Activated naive CD4-positive, alpha-beta T cell treated with anti-CD3 and anti-CD28 coated beads for 36 hours (primary cell): Measurements from ENCODE around the gene RBBP5. TPM values are rescaled to one million over a fixed set of nuclear protein-coding genes. Genes with fewer than 3 reads are reported as not detected.

Experiments used
- CTCF ChIA-PET: fragments of 350-600 bp; sonication (Branson Sonifier 250); formaldehyde crosslinking; loops from one replicate; lab custom pipeline; 2021; ENCODE audit warnings: antibody characterized with exemption; lab: Charles Lee
- DNase-seq: peaks from one replicate; pipeline ENCODE4 v3.0.0-alpha.2; 2020
- H3K27ac Mint-ChIP-seq: one replicate; pipeline ENCODE4 v1.8.0; 2021; ENCODE audit warnings: mild to moderate bottlenecking, mixed read lengths
- H3K27me3 Mint-ChIP-seq: one replicate; pipeline ENCODE4 v1.8.0; 2021; ENCODE audit warnings: low read depth, mixed read lengths
- H3K36me3 Mint-ChIP-seq: one replicate; pipeline ENCODE4 v1.8.0; 2021; ENCODE audit warnings: low read depth, mixed read lengths
- H3K4me1 Mint-ChIP-seq: one replicate; pipeline ENCODE4 v1.8.0; 2021; ENCODE audit warnings: low read depth, mixed read lengths
- H3K4me3 Mint-ChIP-seq: one replicate; pipeline ENCODE4 v1.8.0; 2021; ENCODE audit warnings: mild to moderate bottlenecking, moderate library complexity, mixed read lengths
- H3K9me3 Mint-ChIP-seq: one replicate; pipeline ENCODE4 v1.8.0; 2021; ENCODE audit warnings: mixed read lengths
- intact Hi-C: fragments of 100-400 bp; cut with micrococcal nuclease; formaldehyde crosslinking; loops from one replicate; pipeline ENCODE4 v1.15.1; 2023
- total RNA-seq, 2 experiments: library from RNA; stranded (reverse); gene quantifications; one replicate each; pipeline ENCODE4 v1.2.3, GENCODE V29; 2021

Gene RBBP5
- total RNA-seq, 2 experiments from 2014 or later, result 26.0 to 27.5 TPM

DNA sequence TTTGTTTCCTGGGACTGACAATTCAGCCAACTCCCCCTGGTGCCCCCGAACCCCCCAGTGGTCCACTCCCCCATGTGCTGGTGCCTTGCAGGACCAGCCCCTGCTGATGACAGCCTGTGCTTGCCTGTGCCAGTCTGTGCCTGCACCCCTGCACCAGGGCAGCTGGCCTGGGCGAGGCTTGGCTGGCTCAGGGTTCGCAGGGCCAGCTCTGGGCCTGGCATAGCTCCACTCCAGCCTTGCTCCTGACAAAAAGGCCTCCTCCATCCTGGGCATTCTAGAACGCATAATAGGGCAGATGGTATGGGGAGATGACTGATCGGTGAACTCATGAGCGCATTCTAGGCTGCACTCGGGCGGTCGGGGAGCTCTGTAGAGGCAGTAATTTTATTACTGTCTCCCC is 73.4 kb downstream of the RBBP5 start:
- Mint-ChIP-seq H3K27me3 (peaks cover 27% of the 10 kb centered on the region), H3K9me3 (no peaks in the 10 kb centered on the region), H3K4me1 (no peaks in the 10 kb centered on the region), H3K36me3 (no peaks in the 10 kb centered on the region), H3K27ac (no peak overlapping the region), H3K4me3 (no peak overlapping the region)
- DNase-seq, result no peak
- intact Hi-C loops, result no loop called here
- CTCF ChIA-PET, result interaction anchor here (0.6 to 1.3 kb wide), 3 partner anchors 13 to 311 kb away, joined by 3 to 5 read pairs (median 3); no protein-coding TSS in a partner anchor

DNA sequence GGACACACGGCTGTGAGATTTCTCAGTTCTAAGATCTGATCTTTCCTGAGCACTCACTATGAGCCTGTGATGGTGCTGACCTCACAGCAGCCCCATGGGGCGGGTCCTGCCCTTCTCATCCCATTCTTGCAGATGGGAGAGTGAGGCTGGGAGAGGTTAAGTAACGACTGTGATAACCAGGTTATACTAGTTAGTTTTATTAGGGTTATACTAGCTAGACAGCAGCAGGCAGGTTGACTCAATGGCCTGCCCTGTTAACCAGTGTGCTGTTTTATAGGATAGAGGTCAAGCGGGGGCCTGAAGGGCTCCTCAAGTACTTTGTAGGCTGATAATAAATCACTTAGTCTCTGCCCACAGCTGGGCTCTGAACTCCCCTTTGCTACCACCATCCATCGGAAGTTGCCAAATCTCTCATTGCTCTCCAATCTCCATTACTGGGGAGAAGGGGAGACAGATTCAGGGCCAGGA is 74.0 kb downstream of the RBBP5 start:
- CTCF ChIA-PET, result interaction anchor here (0.6 to 1.3 kb wide), 2 partner anchors 14 to 311 kb away, joined by 3 to 5 read pairs; no protein-coding TSS in a partner anchor
- Mint-ChIP-seq H3K4me3 (no peak overlapping the region), H3K9me3 (no peaks in the 10 kb centered on the region)

DNA sequence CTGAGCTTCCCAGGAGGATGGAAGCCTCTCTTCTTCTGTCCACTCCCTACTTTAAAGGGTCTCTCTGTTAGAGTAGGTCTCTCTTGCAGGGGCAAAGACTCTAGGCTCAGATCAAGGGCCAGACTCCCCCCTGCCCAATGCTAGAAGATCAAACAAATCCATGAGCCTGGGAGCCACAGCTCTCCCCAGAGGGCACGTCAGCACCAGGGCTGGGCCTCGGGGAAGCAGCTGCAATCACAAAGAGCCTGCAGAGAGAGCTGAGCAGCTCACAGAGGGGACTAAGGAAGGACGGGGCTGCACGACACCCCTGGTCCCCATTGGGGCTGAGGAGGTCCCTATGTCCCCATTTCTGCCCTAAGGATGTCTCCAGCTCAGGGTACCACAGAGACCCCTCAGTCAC is 74.9 kb downstream of the RBBP5 start:
- no peaks in the 10 kb centered on the region for H3K36me3 Mint-ChIP-seq
- CTCF ChIA-PET, result interaction anchor here (0.8 kb wide), 1 partner anchor 76 kb away, joined by 3 read pairs; no protein-coding TSS in a partner anchor
- H3K9me3 Mint-ChIP-seq, result no peaks in the 10 kb centered on the region
- no peak overlapping the region for H3K4me3 Mint-ChIP-seq
- H3K27ac Mint-ChIP-seq, result no peak overlapping the region
- H3K4me1 Mint-ChIP-seq, result no peaks in the 10 kb centered on the region
- intact Hi-C loops, result no loop called here
- no peak for DNase-seq
- H3K27me3 Mint-ChIP-seq, result peaks cover 37% of the 10 kb centered on the region

More for the DNA sequence above, 74.0 kb downstream of the RBBP5 start:
- no peak overlapping the region for H3K27ac Mint-ChIP-seq
- intact Hi-C loops, result no loop called here
- H3K27me3 Mint-ChIP-seq, result peaks cover 28% of the 10 kb centered on the region
- no peaks in the 10 kb centered on the region for H3K36me3 Mint-ChIP-seq
- no peaks in the 10 kb centered on the region for H3K4me1 Mint-ChIP-seq
- no peak for DNase-seq

DNA sequence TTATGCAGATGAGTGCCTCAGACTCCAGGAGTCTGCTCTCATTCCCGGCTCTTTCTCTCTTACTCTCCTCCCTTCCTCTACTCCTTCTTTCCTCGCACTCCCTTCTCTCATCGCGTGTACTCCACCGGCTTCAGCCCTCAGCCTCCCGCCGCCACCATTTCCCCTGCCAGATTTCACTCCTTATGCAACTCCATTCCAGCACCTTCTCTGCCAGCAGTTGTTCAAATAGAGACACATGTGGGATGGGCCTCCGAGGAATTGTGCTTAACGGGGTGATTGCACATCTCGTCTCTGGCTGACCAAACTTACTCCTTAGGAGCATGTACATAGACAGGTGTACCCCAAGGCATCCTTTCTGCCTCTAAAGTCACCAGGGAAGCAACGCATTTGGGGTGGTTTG is 76.6 kb downstream of the RBBP5 start:
- no peaks in the 10 kb centered on the region for H3K36me3 Mint-ChIP-seq
- CTCF ChIA-PET, result no interaction called here
- H3K27me3 Mint-ChIP-seq, result peaks cover 54% of the 10 kb centered on the region
- DNase-seq, result no peak
- no peak overlapping the region for H3K27ac Mint-ChIP-seq
- intact Hi-C loops, result no loop called here
- no peak overlapping the region for H3K4me3 Mint-ChIP-seq
- H3K4me1 Mint-ChIP-seq, result no peaks in the 10 kb centered on the region
- H3K9me3 Mint-ChIP-seq, result no peaks in the 10 kb centered on the region

DNA sequence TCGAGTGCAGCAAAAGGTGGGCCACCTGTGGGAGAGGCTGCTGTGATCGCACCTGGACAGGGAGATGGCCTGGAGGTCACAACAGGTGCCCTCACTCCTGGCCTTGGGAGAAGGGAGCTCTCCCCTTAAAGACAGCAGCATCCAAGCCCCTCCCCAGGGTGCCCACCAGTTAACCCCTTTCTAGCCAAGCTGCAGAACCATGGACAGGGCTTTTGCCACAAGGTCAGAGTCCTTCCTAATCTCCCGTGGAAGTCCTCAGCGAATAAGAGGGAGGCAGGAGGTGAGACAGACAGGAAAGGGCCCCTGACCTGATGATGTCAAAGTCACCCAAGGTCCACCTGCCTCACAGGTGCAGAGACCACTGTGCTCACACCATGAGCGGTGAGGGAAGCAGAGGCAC is 77.0 kb downstream of the RBBP5 start:
- H3K27me3 Mint-ChIP-seq, result peaks cover 58% of the 10 kb centered on the region
- H3K36me3 Mint-ChIP-seq, result no peaks in the 10 kb centered on the region

DNA sequence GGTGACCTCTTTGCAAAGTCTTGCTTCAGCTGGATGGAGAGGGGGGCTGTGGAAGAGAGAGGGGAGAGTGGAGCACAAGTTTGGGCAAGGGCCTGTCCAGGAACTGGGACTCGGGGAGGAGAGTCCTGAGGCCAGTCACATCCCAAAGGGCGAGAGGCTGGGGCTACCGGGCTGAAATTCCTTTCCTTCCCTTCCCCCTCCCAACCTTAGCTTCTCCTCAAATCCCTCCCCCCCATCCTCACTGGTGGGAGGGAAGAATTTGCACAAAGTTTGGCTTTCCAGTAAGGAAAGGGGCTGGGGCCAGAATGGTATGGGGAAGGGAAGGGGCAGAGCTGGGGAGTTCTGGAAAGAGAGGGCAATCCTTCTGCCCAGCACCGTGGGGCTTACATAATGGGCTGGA is 77.9 kb downstream of the RBBP5 start:
- Mint-ChIP-seq H3K4me3 (no peak overlapping the region), H3K36me3 (no peaks in the 10 kb centered on the region), H3K9me3 (no peaks in the 10 kb centered on the region), H3K27me3 (peaks cover 58% of the 10 kb centered on the region), H3K4me1 (no peaks in the 10 kb centered on the region), H3K27ac (no peak overlapping the region)
- intact Hi-C loops, result no loop called here
- no peak for DNase-seq
- CTCF ChIA-PET, result no interaction called here

More for the DNA sequence above, 77.0 kb downstream of the RBBP5 start:
- Mint-ChIP-seq H3K9me3 (no peaks in the 10 kb centered on the region), H3K4me3 (no peak overlapping the region), H3K4me1 (no peaks in the 10 kb centered on the region), H3K27ac (no peak overlapping the region)
- intact Hi-C loops, result no loop called here
- CTCF ChIA-PET, result no interaction called here
- DNase-seq, result no peak

DNA sequence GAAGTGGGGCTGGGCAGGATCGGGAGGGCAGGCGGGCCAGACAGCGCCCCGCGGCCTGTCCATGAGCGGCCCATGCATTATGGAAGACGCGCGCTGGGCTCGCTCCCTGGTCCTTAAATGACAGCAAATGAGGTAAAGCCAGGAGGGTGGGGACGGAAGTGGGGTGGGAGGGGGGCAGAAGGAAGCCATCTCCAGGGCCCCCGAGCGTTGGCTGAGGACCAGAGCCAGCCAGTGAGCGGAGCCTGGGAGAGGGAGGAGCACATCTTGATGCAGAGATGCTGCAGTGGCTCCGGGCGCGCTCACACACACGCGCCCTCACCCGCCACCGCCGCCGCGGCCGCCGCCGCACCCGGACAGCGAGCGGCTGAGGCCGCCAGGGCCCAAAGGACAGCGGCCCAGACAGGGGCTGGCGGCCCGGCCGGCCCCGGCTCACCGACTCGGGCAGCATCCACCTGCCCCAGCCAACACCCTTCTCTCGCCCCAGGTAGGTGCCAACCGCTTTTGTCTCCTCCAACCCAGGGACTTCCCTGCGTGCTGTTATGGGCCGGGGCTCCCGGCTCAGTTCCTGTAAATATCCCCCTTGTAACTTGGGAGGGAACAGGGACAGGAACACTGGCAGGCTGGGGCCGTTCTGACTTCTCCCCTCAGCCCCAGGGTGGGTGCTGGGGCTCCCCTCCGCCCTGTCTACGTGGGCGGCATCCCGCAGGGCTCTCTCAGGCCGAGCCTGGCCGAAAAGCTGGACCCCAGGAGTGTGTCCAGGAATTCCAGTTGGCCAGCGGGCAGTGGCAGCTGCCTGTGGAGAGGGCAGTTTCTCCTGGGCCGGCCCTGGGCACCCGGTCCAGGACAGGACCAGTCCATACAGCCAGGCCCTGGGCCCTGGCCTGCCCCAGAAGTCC is 78.6 kb downstream of the RBBP5 start, which contains the start of gene CNTN2:
Gene CNTN2 (plus strand): TSS at position 302 of the 896 bp plus-strand sequence. CDS start 9,974 bp downstream, outside the sequence.
- intact Hi-C loops, result no loop called here
- Mint-ChIP-seq H3K36me3 (no peaks in the 10 kb centered on the region), H3K4me1 (no peaks in the 10 kb centered on the region), H3K27ac (no peak within 1 kb of the TSS), H3K9me3 (no peaks in the 10 kb centered on the region), H3K4me3 (no peak within 1 kb of the TSS), H3K27me3 (peaks cover 58% of the 10 kb centered on the region)
- CTCF ChIA-PET, result no interaction called here
- DNase-seq, result no peak

DNA sequence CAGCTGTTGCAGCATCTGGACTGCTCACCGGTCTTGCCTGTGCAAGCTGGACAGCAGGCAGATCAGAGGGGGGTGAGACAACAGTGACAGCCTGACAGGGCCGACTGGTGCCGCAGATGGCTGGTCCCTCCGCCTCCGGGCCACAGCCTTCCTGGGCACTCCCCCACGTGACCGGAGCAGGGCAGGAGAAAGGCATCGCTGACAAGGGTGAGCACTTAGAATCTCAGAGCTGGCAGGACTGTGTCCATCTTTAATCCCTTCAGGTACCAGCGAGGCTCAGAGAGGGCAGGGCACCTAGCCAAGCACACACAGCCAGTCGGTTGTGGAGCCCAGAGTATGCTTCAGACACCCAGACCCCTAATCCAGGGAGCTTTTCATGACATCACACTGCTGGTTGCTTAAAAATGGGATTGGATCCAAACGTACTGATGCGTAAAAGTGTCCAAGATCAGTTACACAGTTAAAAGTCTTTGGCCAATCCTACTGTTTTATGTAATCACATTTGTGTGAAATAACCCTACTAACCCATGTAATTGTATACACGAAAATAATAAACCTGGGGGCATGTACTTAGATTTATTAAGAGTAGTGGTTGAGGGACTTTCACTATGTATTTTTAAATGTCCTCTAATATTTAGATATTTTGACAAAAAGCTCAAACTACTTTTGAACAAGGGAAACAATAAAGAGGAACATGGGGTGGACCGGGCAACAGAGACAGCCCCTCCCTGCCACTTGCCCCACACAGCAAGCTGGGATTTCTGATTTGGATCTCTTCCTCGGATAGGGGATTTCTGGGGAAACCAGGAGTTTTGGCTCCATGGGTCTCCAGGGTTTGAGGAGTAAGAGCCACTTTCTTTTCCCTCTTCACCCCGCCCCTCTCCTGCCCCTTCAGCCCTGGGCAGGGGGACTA is 79.5 kb downstream of the RBBP5 start:
- Mint-ChIP-seq H3K36me3 (no peaks in the 10 kb centered on the region), H3K4me1 (no peaks in the 10 kb centered on the region), H3K27me3 (peaks cover 58% of the 10 kb centered on the region), H3K27ac (no peak overlapping the region), H3K4me3 (no peak overlapping the region), H3K9me3 (no peaks in the 10 kb centered on the region)
- intact Hi-C loops, result no loop called here
- DNase-seq, result no peak
- CTCF ChIA-PET, result interaction anchor here (0.5 kb wide), 1 partner anchor 1910 kb away, joined by 5 read pairs; no protein-coding TSS in a partner anchor

DNA sequence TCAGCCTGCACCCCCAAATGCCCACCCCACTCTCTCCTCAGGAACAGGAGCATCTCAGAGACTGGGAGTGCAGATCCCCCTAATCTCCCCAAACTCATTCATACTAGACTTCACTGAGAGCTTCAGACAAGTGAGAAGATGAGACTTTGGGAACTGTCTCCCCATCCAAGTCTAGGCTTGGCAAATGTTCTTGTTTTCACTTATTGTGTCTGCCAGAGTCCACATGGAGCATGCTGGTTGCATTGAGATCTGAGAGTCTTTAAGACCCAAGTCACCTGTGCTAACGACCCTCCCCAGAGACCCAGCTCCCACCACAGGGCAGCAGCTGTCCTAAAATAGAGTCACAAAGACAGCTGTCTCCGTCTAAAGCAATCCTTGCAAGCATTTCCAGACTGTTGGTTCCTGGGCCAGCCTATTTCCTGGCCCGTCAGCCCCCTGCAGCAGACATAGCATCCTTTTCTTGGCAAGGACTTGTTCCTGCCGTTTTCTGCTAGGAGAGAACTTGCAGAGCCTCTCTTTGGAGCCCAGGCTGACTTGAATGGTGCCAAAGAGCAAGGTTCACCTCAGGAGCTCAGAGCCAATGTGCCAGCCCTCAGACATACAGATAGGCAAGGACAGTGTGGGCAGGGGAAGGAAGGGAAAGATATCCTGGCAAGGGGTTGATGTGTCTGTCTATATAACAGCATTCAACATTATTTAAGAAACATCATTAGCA is 80.6 kb downstream of the RBBP5 start:
- intact Hi-C loops, result no loop called here
- Mint-ChIP-seq H3K36me3 (no peaks in the 10 kb centered on the region), H3K27ac (no peak overlapping the region), H3K4me3 (no peak overlapping the region), H3K9me3 (no peaks in the 10 kb centered on the region), H3K4me1 (no peaks in the 10 kb centered on the region), H3K27me3 (peaks cover 51% of the 10 kb centered on the region)
- CTCF ChIA-PET, result interaction anchor here (0.8 to 1.4 kb wide), 3 partner anchors 20 to 234 kb away, joined by 3 to 5 read pairs (median 4); no protein-coding TSS in a partner anchor
- DNase-seq, result no peak

DNA sequence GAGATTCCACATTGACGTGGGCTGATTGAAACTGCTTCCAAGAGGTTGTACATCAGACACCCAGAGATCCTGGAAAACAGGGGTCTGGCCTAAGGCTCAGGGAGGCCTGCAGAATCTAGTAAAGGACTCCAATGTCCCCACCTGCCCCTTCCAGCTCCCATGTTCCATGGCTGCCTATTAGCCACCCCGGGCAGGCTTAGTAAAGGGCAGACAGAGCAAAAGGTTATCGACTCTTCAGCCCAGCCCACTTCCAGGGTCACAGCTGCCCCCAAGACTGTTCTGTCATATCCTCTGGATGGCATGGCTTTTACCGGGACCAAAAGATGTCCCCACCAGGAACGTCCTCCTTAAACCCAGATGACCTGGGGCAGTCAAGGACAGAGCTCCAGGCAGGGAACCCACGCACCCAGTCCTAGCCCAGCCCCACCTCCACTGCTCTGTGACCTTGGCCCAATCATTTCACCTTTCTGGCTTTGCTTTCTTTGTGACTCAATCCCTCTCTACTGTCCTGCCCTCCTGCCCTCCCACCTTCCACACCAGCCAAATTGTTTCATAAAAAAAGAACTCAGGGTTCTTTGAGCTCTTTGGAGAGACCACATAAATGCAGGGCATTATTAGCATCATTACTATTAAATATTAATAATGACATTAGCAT is 83.5 kb downstream of the RBBP5 start:
- Mint-ChIP-seq H3K36me3 (no peaks in the 10 kb centered on the region), H3K4me3 (no peak overlapping the region), H3K27ac (no peak overlapping the region), H3K4me1 (no peaks in the 10 kb centered on the region), H3K27me3 (peaks cover 31% of the 10 kb centered on the region), H3K9me3 (peaks cover 2% of the 10 kb centered on the region)
- intact Hi-C loops, result no loop called here
- DNase-seq, result no peak
- CTCF ChIA-PET, result interaction anchor here (2.1 kb wide), 1 partner anchor 24 kb away, joined by 9 read pairs; no protein-coding TSS in a partner anchor

DNA sequence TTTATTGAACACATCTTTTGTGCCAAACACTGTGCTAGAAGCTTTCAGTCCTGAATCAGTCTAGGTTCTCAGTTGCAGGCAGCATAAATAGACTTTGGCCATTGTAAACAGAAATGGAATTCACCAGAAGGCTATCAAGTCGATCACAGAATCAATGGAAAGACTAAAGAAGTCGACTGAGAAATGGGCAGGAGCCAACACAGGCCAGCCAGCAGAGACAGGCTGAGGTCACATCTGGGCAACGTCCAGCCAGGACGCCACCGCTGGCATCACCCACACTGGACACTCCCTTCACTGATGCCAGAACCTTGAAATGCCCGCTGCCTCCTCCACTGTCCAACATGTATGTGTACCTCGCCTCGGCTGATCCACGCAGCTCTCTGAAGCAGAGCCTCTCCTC is 84.2 kb downstream of the RBBP5 start:
- CTCF ChIA-PET, result no interaction called here
- Mint-ChIP-seq H3K27me3 (peaks cover 28% of the 10 kb centered on the region), H3K27ac (no peak overlapping the region), H3K4me1 (no peaks in the 10 kb centered on the region), H3K4me3 (no peak overlapping the region), H3K36me3 (no peaks in the 10 kb centered on the region), H3K9me3 (peaks cover 2% of the 10 kb centered on the region)
- no peak for DNase-seq
- intact Hi-C loops, result no loop called here
